Upper lobe of left lung (tissue), 6 donors: ENCODE data around the gene RNF126. TPM values are rescaled to one million over a fixed set of nuclear protein-coding genes. Genes with fewer than 3 reads are reported as not detected.
"Not testable (repeated sequence)": the region's sequence is repeated elsewhere in the genome, so short reads cannot be mapped to it uniquely, and the experiment has no call there.

Experiments
- ATAC-seq, 2 donors: fragments of 200-7000 bp; cut with Tn5 transposase; one replicate each; pipeline ENCODE4 v1.9.1; 2022; ENCODE audit warnings: mild to moderate bottlenecking in 2 of 2, moderate library complexity in 2 of 2; ENCODE audit not compliant: low FRiP score in 2 of 2
- DNase-seq, 2 donors: peaks; one replicate each; pipeline ENCODE4 v3.0.0-alpha.2; 2019 to 2020
- H3K27ac ChIP-seq, 4 donors: fragments of 200-600 bp; sonication (generic); one replicate each; pipeline ENCODE4 v1.5.1; 2016 to 2019
- H3K27me3 ChIP-seq, 4 donors: fragments of 200-600 bp; sonication (generic); one replicate each; pipeline ENCODE4 v1.5.1; 2017 to 2019
- H3K36me3 ChIP-seq, 4 donors: fragments of 200-600 bp; sonication (generic); one replicate each; pipeline ENCODE4 v1.5.1; 2016 to 2019
- H3K4me1 ChIP-seq, 4 donors: fragments of 200-600 bp; sonication (generic); one replicate each; pipeline ENCODE4 v1.5.1; 2018 to 2019
- H3K4me3 ChIP-seq, 4 donors: fragments of 200-600 bp; sonication (generic); one replicate each; pipeline ENCODE4 v1.5.1; 2017 to 2019; ENCODE audit warnings: mild to moderate bottlenecking in 2 of 4, moderate library complexity in 1 of 4
- H3K9me3 ChIP-seq, 4 donors: fragments of 200-600 bp; sonication (generic); one replicate each; pipeline ENCODE4 v1.5.1; 2018 to 2019
- CTCF ChIP-seq, 6 experiments: fragments of 450-650 bp in 4 of 6; fragments of 200-600 bp in 2 of 6; sonication (generic) in 2 of 6; IDR thresholded peaks; one replicate each; pipeline ENCODE4 v1.5.1; 2016 to 2019; ENCODE audit warnings: antibody characterized with exemption in 6 of 6
- EP300 ChIP-seq, 4 donors: sonication (generic); formaldehyde crosslinking; IDR thresholded peaks; one replicate each; pipeline ENCODE4 v1.5.1; 2017; ENCODE audit warnings: antibody characterized with exemption in 4 of 4, control low read depth in 2 of 4
- POLR2A ChIP-seq, 4 donors: fragments of 450-650 bp; IDR thresholded peaks; one replicate each; pipeline ENCODE4 v1.5.1; 2016 to 2017; ENCODE audit warnings: antibody characterized with exemption in 4 of 4, mild to moderate bottlenecking in 2 of 4
- POLR2AphosphoS5 ChIP-seq, 2 donors: sonication (generic); formaldehyde crosslinking; IDR thresholded peaks; one replicate each; pipeline ENCODE4 v1.5.1; 2017; ENCODE audit warnings: antibody characterized with exemption in 2 of 2
- WGBS, 2 donors: methylation state at CpG; one replicate each; pipeline ENCODE4 v1.1.5; 2017 to 2018; 5-methylcytosine and 5-hydroxymethylcytosine counted together
- total RNA-seq, 6 donors: library from RNA; depleted of rRNA in 4 of 6; stranded (reverse); fragments of >200 nt in 4 of 6; gene quantifications; one replicate each; pipeline versions ENCODE4 v1.1.0 to v1.2.1, GENCODE V29; 2016 to 2021
- donor health status: DM: no; HTN: no; CAD: no; lungs with moderate emphysema.
- donor health status: DM: no; HTN: yes; CAD: no; lungs with severe emphysema.

Gene RNF126
- total RNA-seq, 6 donors from 2014 or later, result 36.7 to 106 (median 66.3) TPM

- no peaks in the 10 kb centered on the region for H3K27me3 ChIP-seq
- H3K27ac ChIP-seq, result no peak overlapping the region
- H3K9me3 ChIP-seq, result no peaks in the 10 kb centered on the region
- no peaks in the 10 kb centered on the region for H3K36me3 ChIP-seq
- 80 to 85% methylated on average over 2 to 9 of the region's 9 CpGs for WGBS, 2 donors
- peaks cover 5 to 19% (median 8%) of the 10 kb centered on the region in 4 donors for H3K4me1 ChIP-seq
- DNase-seq, result peak in 1 of 2 donors; percentile 37
- no peak for ATAC-seq
- TF ChIP-seq EP300 (IDR thresholded peaks at IDR 0.05) (no peak), CTCF (IDR thresholded peaks at IDR 0.05) (no peak), POLR2AphosphoS5 (IDR thresholded peaks at IDR 0.05) (no peak), POLR2A (IDR thresholded peaks at IDR 0.05) (no peak)
- H3K4me3 ChIP-seq, result no peak overlapping the region
Observed at GRCh38 chr19:670609-671075, 7.6 kb upstream of the RNF126 start.

- DNase-seq, H3K27ac ChIP-seq, H3K4me3 ChIP-seq, H3K9me3 ChIP-seq, H3K36me3 ChIP-seq, ATAC-seq, H3K27me3 ChIP-seq: not testable (repeated sequence)
- WGBS, 2 donors, result 57 to 58% methylated on average over 12 of the region's 12 CpGs
- peaks cover 10 to 23% (median 13%) of the 10 kb centered on the region in 4 donors for H3K4me1 ChIP-seq
Observed at GRCh38 chr19:668675-669434, 5.8 kb upstream of the RNF126 start.

GRCh38 chr19:666985-667573, 4.1 kb upstream of the RNF126 start:
- 82 to 87% methylated on average over 14 to 23 of the region's 38 CpGs for WGBS, 2 donors
- not testable (repeated sequence) for H3K9me3 ChIP-seq, ATAC-seq, H3K4me3 ChIP-seq, H3K27ac ChIP-seq, H3K27me3 ChIP-seq, H3K36me3 ChIP-seq
- H3K4me1 ChIP-seq, result peaks cover 17 to 34% (median 19%) of the 10 kb centered on the region in 4 donors
- DNase-seq, result peak in 1 of 2 donors; percentile 55

GRCh38 chr19:664913-665443, 2.0 kb upstream of the RNF126 start:
- peak; percentile 85 to 89 for DNase-seq
- TF ChIP-seq CTCF (IDR thresholded peaks at IDR 0.05) (peak; percentile 94 to 97 (median 96)), POLR2AphosphoS5 (IDR thresholded peaks at IDR 0.05) (peak in 1 of 2 donors; percentile 32), EP300 (IDR thresholded peaks at IDR 0.05) (no peak)
- peaks cover 38 to 50% (median 40%) of the 10 kb centered on the region in 4 donors for H3K4me1 ChIP-seq
- H3K27ac ChIP-seq, result peak overlapping the region in 1 of 4 donors; percentile 65
- peak; percentile 77 to 82 for ATAC-seq
- H3K4me3 ChIP-seq, result peak overlapping the region in 2 of 4 donors; percentile 26 to 33
- H3K9me3 ChIP-seq, result no peaks in the 10 kb centered on the region
- H3K36me3 ChIP-seq, result no peaks in the 10 kb centered on the region
- 11 to 14% methylated on average over 9 to 24 of the region's 24 CpGs for whole genome bisulfite sequencing, 2 donors
- H3K27me3 ChIP-seq, result no peaks in the 10 kb centered on the region

- ATAC-seq (peak in 1 of 2 donors; percentile 11), DNase-seq (no peak)
- 54 to 57% methylated on average over 12 to 18 of the region's 18 CpGs for WGBS, 2 donors
- Histone ChIP-seq H3K27ac (peak overlapping the region; percentile 82 to 96 (median 91)), H3K27me3 (no peaks in the 10 kb centered on the region), H3K4me1 (peaks cover 51 to 63% (median 52%) of the 10 kb centered on the region in 4 donors), H3K9me3 (no peaks in the 10 kb centered on the region), H3K36me3 (peaks cover 0 to 3% (median 0%) of the 10 kb centered on the region in 4 donors), H3K4me3 (peak overlapping the region in 3 of 4 donors; percentile 97 to 99 (median 97))
- TF ChIP-seq CTCF (IDR thresholded peaks at IDR 0.05) (peak in 1 of 6 experiments; percentile 11), EP300 (IDR thresholded peaks at IDR 0.05) (no peak), POLR2A (IDR thresholded peaks at IDR 0.05) (no peak), POLR2AphosphoS5 (IDR thresholded peaks at IDR 0.05) (no peak)
Observed at GRCh38 chr19:663682-664117, 686 bp upstream of the RNF126 start.
